GM12878 (cell line): Measurements from ENCODE around the gene IFIH1. TPM values are rescaled to one million over a fixed set of nuclear protein-coding genes. Genes with fewer than 3 reads are reported as not detected.

Source experiments
- ATAC-seq: fragments of 200-7000 bp; cut with Tn5 transposase; 3 replicates; pipeline ENCODE4 v1.9.1; 2020; ENCODE audit warnings: mild to moderate bottlenecking, moderate library complexity
- BruUV-seq: library from RNA; stranded (reverse); fragments of 400-500 nt; replicated peaks from 2 replicates; lab custom pipeline; 2021; lab: Mats Ljungman, UMichigan
- CTCF ChIA-PET: fragments of 300-600 bp; sonication (Branson Sonifier 250); formaldehyde crosslinking; extraction: SDS; loops from one replicate; lab custom pipeline; 2021; ENCODE audit warnings: inconsistent platforms; lab: Yijun Ruan, JAX
- POLR2A ChIA-PET: fragments of 350-600 bp; formaldehyde crosslinking; extraction: SDS; loops from one replicate; lab custom pipeline; 2021; ENCODE audit warnings: inconsistent platforms; lab: Charles Lee
- RAD21 ChIA-PET: fragments of 300-600 bp; sonication (Branson Sonifier 250); formaldehyde crosslinking; loops from one replicate; lab custom pipeline; 2023; ENCODE audit warnings: antibody characterized with exemption; ENCODE audit not compliant: unreplicated experiment; lab: Charles Lee
- SMC1A ChIA-PET: fragments of 300-600 bp; sonication (Branson Sonifier 250); formaldehyde crosslinking; loops from one replicate; lab custom pipeline; 2023; ENCODE audit not compliant: unreplicated experiment, uncharacterized antibody; lab: Charles Lee
- DNase-seq: peaks from one replicate; pipeline ENCODE4 v3.0.0-alpha.2; 2011; ENCODE audit warnings: low read depth, low spot score
- FAIRE-seq: peaks from 3 replicates; lab custom pipeline; 2011; peaks lifted over from hg19 to GRCh38; lab: Jason Lieb, UNC
- H2AFZ ChIP-seq: 2 replicates; pipeline ENCODE4 v1.6.0; 2011; ENCODE audit warnings: low read depth, low read length, control low read depth; ENCODE audit not compliant: control insufficient read depth
- H3K27ac ChIP-seq: 2 replicates; pipeline ENCODE4 v1.5.1; 2011; ENCODE audit warnings: control low read depth; ENCODE audit not compliant: control insufficient read depth, insufficient read depth
- H3K27me3 ChIP-seq, 2 experiments: replicated peaks in 1 of 2; 2 replicates each; pipeline versions ENCODE4 v1.6.0 to v1.6.1; 2011; ENCODE audit warnings: low read length in 1 of 2; ENCODE audit not compliant: control insufficient read depth in 2 of 2, insufficient read depth in 2 of 2
- H3K36me3 ChIP-seq, 2 experiments: 2 replicates each; pipeline ENCODE4 v1.5.1; 2011; ENCODE audit warnings: low read length in 1 of 2; ENCODE audit not compliant: control insufficient read depth in 2 of 2, insufficient read depth in 2 of 2
- H3K4me1 ChIP-seq: 2 replicates; pipeline ENCODE4 v1.6.1; 2011; ENCODE audit warnings: mild to moderate bottlenecking, low read length, moderate library complexity, mixed read lengths; ENCODE audit not compliant: control insufficient read depth, insufficient read depth
- H3K4me2 ChIP-seq: 2 replicates; pipeline ENCODE4 v1.6.0; 2011; ENCODE audit warnings: control low read depth; ENCODE audit not compliant: control insufficient read depth, insufficient read depth
- H3K4me3 ChIP-seq: fragments of 200-600 bp; sonication (generic); 2 replicates; pipeline ENCODE4 v1.5.1; 2016
- H3K79me2 ChIP-seq: 2 replicates; pipeline ENCODE4 v1.6.0; 2011; ENCODE audit warnings: low read length; ENCODE audit not compliant: control insufficient read depth, insufficient read depth
- H3K9ac ChIP-seq: 2 replicates; pipeline ENCODE4 v1.8.0; 2011; ENCODE audit warnings: low read length, control low read depth, mixed read lengths; ENCODE audit not compliant: control insufficient read depth, insufficient read depth
- H3K9me3 ChIP-seq: replicated peaks from 3 replicates; pipeline ENCODE4 v1.5.1; 2011; ENCODE audit warnings: mild to moderate bottlenecking, low read length; ENCODE audit not compliant: control insufficient read depth, insufficient read depth
- H4K20me1 ChIP-seq: 2 replicates; pipeline ENCODE4 v1.6.0; 2011; ENCODE audit not compliant: control insufficient read depth, insufficient read depth
- ATF7 ChIP-seq: fragments of 450-650 bp; IDR thresholded peaks from 2 replicates; pipeline ENCODE4 v1.6.1; 2016; ENCODE audit warnings: low read depth, mild to moderate bottlenecking
- BHLHE40 ChIP-seq, 2 experiments: fragments of 450-650 bp in 1 of 2; IDR thresholded peaks; 2 replicates each; pipeline ENCODE4 v1.6.1; 2011 to 2017; ENCODE audit warnings: low read depth in 2 of 2, borderline replicate concordance in 1 of 2, improper control_type of control experiment in 1 of 2, low read length in 1 of 2, mild to moderate bottlenecking in 1 of 2
- EP300 ChIP-seq, 2 experiments: fragments of 150-350 bp in 1 of 2; IDR thresholded peaks; 2 replicates each; pipeline ENCODE4 v1.6.1; 2011 to 2012; ENCODE audit warnings: low read depth in 2 of 2, low read length in 2 of 2, borderline replicate concordance in 1 of 2, improper control_type of control experiment in 1 of 2, inconsistent platforms in 1 of 2; ENCODE audit not compliant: control insufficient read depth in 1 of 2
- RELB ChIP-seq: fragments of 450-650 bp; IDR thresholded peaks from 2 replicates; pipeline ENCODE4 v1.6.1; 2017; ENCODE audit warnings: low read depth, mild to moderate bottlenecking, moderate library complexity
- SMAD5 ChIP-seq: IDR thresholded peaks from 2 replicates; pipeline ENCODE4 v1.6.1; 2016; ENCODE audit warnings: antibody characterized with exemption, low read depth
- STAT3 ChIP-seq: IDR thresholded peaks from 2 replicates; pipeline ENCODE4 v1.6.1; 2011; ENCODE audit warnings: low read depth, low read length, improper control_type of control experiment
- ZBTB11 ChIP-seq: fragments of 450-650 bp; formaldehyde crosslinking; IDR thresholded peaks from 2 replicates; pipeline ENCODE4 v1.5.0; 2022; ENCODE audit warnings: mild to moderate bottlenecking, missing genetic modification characterization
- ZNF24 ChIP-seq: fragments of 450-650 bp; IDR thresholded peaks from 2 replicates; pipeline ENCODE4 v1.6.1; 2017; ENCODE audit warnings: antibody characterized with exemption, mild to moderate bottlenecking
- WGBS: methylation state at CpG from one replicate; pipeline ENCODE4 v1.1.6; 2016; ENCODE audit warnings: low lambda C conversion rate; ENCODE audit not compliant: insufficient replicate concordance, insufficient coverage; ENCODE audit errors: missing lambda C conversion rate; 5-methylcytosine and 5-hydroxymethylcytosine counted together
- in situ Hi-C: fragments of 300-500 bp; cut with MboI; formaldehyde crosslinking; loops from 9 replicates; pipeline ENCODE4 v1.14.3; 2018; ENCODE audit warnings: mixed read lengths
- intact Hi-C: fragments of 100-400 bp; cut with micrococcal nuclease; formaldehyde crosslinking; loops from one replicate; pipeline ENCODE4 v1.14.2; 2022; ENCODE audit not compliant: unreplicated experiment
- polyA plus RNA-seq, 11 experiments: library from polyadenylated mRNA; depleted of rRNA in 4 of 11; unstranded in 6 of 11; stranded (reverse) in 5 of 11; fragments of >200 nt; fragmentation: Nextera tagmentation in 4 of 11; fragmentation: Illumina TruSeq in 1 of 11; extraction: Ambion mirVana in 4 of 11; extraction: Trizol in 1 of 11; gene quantifications; 1 replicate in 1 of 11; 2 replicates in 10 of 11; pipeline versions ENCODE4 v1.2.1 to v1.2.3, GENCODE V29; 2011 to 2016; ENCODE audit warnings: inconsistent platforms in 2 of 11, missing spikeins in 2 of 11, low read depth in 1 of 11
- total RNA-seq, 4 experiments: library from RNA; depleted of rRNA in 3 of 4; stranded (reverse); fragments of >200 nt in 3 of 4; fragmentation: Illumina TruSeq in 1 of 4; extraction: Trizol in 1 of 4; gene quantifications; 2 replicates each; pipeline versions ENCODE4 v1.2.1 to v1.2.3, GENCODE V29; 2013 to 2021

The IFIH1 gene
- total and polyA plus RNA-seq, 10 of the 15 experiments (the other 5 are each of a cell fraction or from before 2014, with no cell fraction given), result 12.5 to 40.9 (median 28.8) TPM

DNA sequence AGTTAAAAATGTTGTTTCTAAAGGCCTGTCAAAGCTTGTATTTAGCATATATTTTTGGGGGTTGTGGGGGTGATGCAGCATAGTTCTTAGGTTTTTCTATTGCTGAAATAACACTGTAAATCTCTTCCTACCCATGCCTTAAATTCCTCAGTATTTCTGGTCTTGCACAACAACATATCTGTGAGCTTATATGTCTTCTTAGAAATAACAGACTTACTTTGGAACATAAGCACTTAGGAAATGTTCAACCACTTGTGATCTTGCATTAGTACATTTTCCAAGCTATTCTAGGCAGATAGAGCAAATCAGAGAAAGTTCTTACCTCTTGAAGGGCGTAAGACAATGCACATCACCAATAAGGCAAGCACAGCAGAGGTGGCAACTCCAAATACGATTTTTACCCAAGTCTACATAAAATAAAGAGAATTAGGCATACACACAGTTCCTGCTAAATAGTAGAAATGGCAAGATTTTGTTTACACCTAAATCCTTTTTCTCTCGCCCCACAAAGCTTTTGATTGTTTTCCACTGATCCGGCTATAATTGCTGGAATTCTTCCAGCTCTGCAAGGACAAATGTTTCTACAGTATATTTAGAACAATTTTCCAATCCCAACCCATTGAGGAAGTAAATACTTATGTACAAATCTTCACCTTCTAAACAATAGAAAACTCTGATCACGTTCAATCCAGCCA, 75.8 kb downstream of the IFIH1 start:
- TF ChIP-seq BHLHE40 (IDR thresholded peaks at IDR 0.05; ENCODE audit: borderline replicate concordance in 1 of 2, low read depth in 2 of 2, low read length in 1 of 2) (no peak), STAT3 (no peak), SMAD5 (no peak), ZBTB11 (CRISPR knock-in tag) (no peak), ZNF24 (no peak), RELB (no peak), EP300 (IDR thresholded peaks at IDR 0.05; ENCODE audit: borderline replicate concordance in 1 of 2, control insufficient read depth in 1 of 2, low read depth in 2 of 2, low read length in 2 of 2) (no peak), ATF7 (no peak)
- in situ Hi-C loops (no loop called here), intact Hi-C loops (no loop called here)
- Histone ChIP-seq H3K4me2 (no peak overlapping the region), H3K9me3 (no peaks in the 10 kb centered on the region), H3K36me3 (no peaks in the 10 kb centered on the region), H3K27me3 (peaks cover 0 to 4% of the 10 kb centered on the region in 2 experiments; a peak in 2 of 4 replicates), H2AFZ (no peak overlapping the region), H3K4me3 (no peak overlapping the region), H3K79me2 (no peaks in the 10 kb centered on the region), H3K4me1 (no peaks in the 10 kb centered on the region), H3K9ac (no peak overlapping the region), H3K27ac (no peak overlapping the region), H4K20me1 (no peaks in the 10 kb centered on the region)
- RAD21 ChIA-PET, result no interaction called here
- FAIRE-seq, result no peak
- CTCF ChIA-PET, result interaction anchor here (1.0 to 4.4 kb wide), 4 partner anchors 10 to 38 kb away, joined by 3 to 31 read pairs (median 4); no protein-coding TSS in a partner anchor
- SMC1A ChIA-PET, result interaction anchor here (1.1 to 1.2 kb wide), 2 partner anchors 11 to 14 kb away, joined by 3 to 5 read pairs; no protein-coding TSS in a partner anchor
- no TSS peak for BruUV-seq
- ATAC-seq, result no peak
- POLR2A ChIA-PET, result no interaction called here
- no peak for DNase-seq
- WGBS, result 34% methylated on average over 5 of the region's 5 CpGs
